Measurements from ENCODE around the gene ATXN7L1. TPM values are rescaled to one million over a fixed set of nuclear protein-coding genes. Genes with fewer than 3 reads are reported as not detected.

Gene ATXN7L1
- total and polyA plus RNA-seq, 2 of the 13 experiments (the other 11 are each of a cell fraction or from before 2014, with no cell fraction given): 4.1 to 7.8 TPM

GRCh38 chr7:105637755-105638154, 238.6 kb downstream of the ATXN7L1 start:
- WGBS (ENCODE audit: low lambda C conversion rate): 97% methylated on average over 8 of the region's 8 CpGs
- H3K9ac ChIP-seq (ENCODE audit: insufficient read depth, low read depth, low read length): no peak overlapping the region
- H2AFZ ChIP-seq (ENCODE audit: low read length): no peak overlapping the region
- no peaks in the 10 kb centered on the region for H3K27me3 ChIP-seq (ENCODE audit: control insufficient read depth in 1 of 2, insufficient read depth in 2 of 2, low read length in 2 of 2)
- in situ Hi-C loops (cut with HindIII; ENCODE audit: extremely low pct_ligation_motif_present, low pct_unique_long_range_greater_than_20kb) (no loop called here), intact Hi-C loops (cut with micrococcal nuclease; ENCODE audit: unreplicated experiment) (no loop called here)
- TF ChIP-seq ZNF570 (CRISPR knock-in tag; IDR thresholded peaks at IDR 0.05; ENCODE audit: borderline replicate concordance) (no peak), ZNF33B (CRISPR knock-in tag; IDR thresholded peaks at IDR 0.05) (no peak), ZNF234 (CRISPR knock-in tag; conservative IDR thresholded peaks at IDR 0.05) (no peak), ARNT (IDR thresholded peaks at IDR 0.05) (no peak), HNF1B (CRISPR knock-in tag; IDR thresholded peaks at IDR 0.05) (no peak)
- FAIRE-seq (no peak), ATAC-seq (no peak), DNase-seq (ENCODE audit: low spot score) (no peak)
- H3K36me3 ChIP-seq (replicated peaks in 1 of 2; ENCODE audit: control insufficient read depth in 1 of 2, insufficient read depth in 2 of 2, low read length in 2 of 2): peaks cover 9 to 25% of the 10 kb centered on the region in 2 experiments
- H3K4me2 ChIP-seq (ENCODE audit: low read depth, low read length): no peak overlapping the region
- H3K9me3 ChIP-seq (ENCODE audit: low read length): no peaks in the 10 kb centered on the region
- H3K27ac ChIP-seq (ENCODE audit: extremely low read length, insufficient read depth, low read length): no peak overlapping the region
- no peaks in the 10 kb centered on the region for H3K79me2 ChIP-seq (ENCODE audit: insufficient read depth, low read length)
- ChIA-PET POLR2A (no interaction called here), CTCF (ENCODE audit: low intra/inter-chr PET ratio, low total read pairs) (no interaction called here)
- H4K20me1 ChIP-seq (ENCODE audit: insufficient read depth, low read length): no peaks in the 10 kb centered on the region
- H3K4me1 ChIP-seq (ENCODE audit: insufficient read depth, low read length): no peaks in the 10 kb centered on the region
- no peak overlapping the region for H3K4me3 ChIP-seq (replicated peaks in 1 of 3; ENCODE audit: insufficient read depth in 1 of 3, low read depth in 2 of 3, low read length in 3 of 3)
- no TSS peak for BruUV-seq (replicated peaks)

GRCh38 chr7:105636982-105637381, 239.4 kb downstream of the ATXN7L1 start:
- in situ Hi-C loops (cut with HindIII; ENCODE audit: extremely low pct_ligation_motif_present, low pct_unique_long_range_greater_than_20kb): no loop called here
- Histone ChIP-seq H3K4me2 (ENCODE audit: low read depth, low read length) (no peak overlapping the region), H2AFZ (ENCODE audit: low read length) (no peak overlapping the region), H3K36me3 (replicated peaks in 1 of 2; ENCODE audit: control insufficient read depth in 1 of 2, insufficient read depth in 2 of 2, low read length in 2 of 2) (peaks cover 9 to 18% of the 10 kb centered on the region in 2 experiments; a peak in 4 of 5 replicates), H3K4me3 (replicated peaks in 1 of 3; ENCODE audit: insufficient read depth in 1 of 3, low read depth in 2 of 3, low read length in 3 of 3) (no peak overlapping the region), H4K20me1 (ENCODE audit: insufficient read depth, low read length) (no peaks in the 10 kb centered on the region), H3K27me3 (ENCODE audit: control insufficient read depth in 1 of 2, insufficient read depth in 2 of 2, low read length in 2 of 2) (no peaks in the 10 kb centered on the region), H3K79me2 (ENCODE audit: insufficient read depth, low read length) (no peaks in the 10 kb centered on the region), H3K9ac (ENCODE audit: insufficient read depth, low read depth, low read length) (no peak overlapping the region), H3K9me3 (ENCODE audit: low read length) (no peaks in the 10 kb centered on the region), H3K4me1 (ENCODE audit: insufficient read depth, low read length) (no peaks in the 10 kb centered on the region), H3K27ac (ENCODE audit: extremely low read length, insufficient read depth, low read length) (no peak overlapping the region)
- ChIA-PET POLR2A (no interaction called here), CTCF (ENCODE audit: low intra/inter-chr PET ratio, low total read pairs) (no interaction called here)
- BruUV-seq (replicated peaks): no TSS peak
- 92% methylated on average over 8 of the region's 8 CpGs for WGBS (ENCODE audit: low lambda C conversion rate)
- no peak for FAIRE-seq
- no peak for DNase-seq (ENCODE audit: low spot score)
- intact Hi-C loops (cut with micrococcal nuclease; ENCODE audit: unreplicated experiment): no loop called here
- no peak for ATAC-seq
- TF ChIP-seq ZNF451 (CRISPR knock-in tag; IDR thresholded peaks at IDR 0.05): no peak
- no peak for TF ChIP-seq GPBP1L1 (CRISPR knock-in tag; IDR thresholded peaks at IDR 0.05)
- no peak for TF ChIP-seq ZNF460 (CRISPR knock-in tag; IDR thresholded peaks at IDR 0.05; ENCODE audit: borderline replicate concordance)
- TF ChIP-seq KAT2B (IDR thresholded peaks at IDR 0.05; ENCODE audit: borderline replicate concordance, low read depth, low read length): no peak
- no peak for TF ChIP-seq SOX13 (IDR thresholded peaks at IDR 0.05)
- no peak for TF ChIP-seq SOX13 (CRISPR knock-in tag; conservative IDR thresholded peaks at IDR 0.05 in 1 of 2, IDR thresholded peaks at IDR 0.05 in 1 of 2)
- no peak for TF ChIP-seq ZNF18 (CRISPR knock-in tag; IDR thresholded peaks at IDR 0.05; ENCODE audit: insufficient replicate concordance)
- no peak for TF ChIP-seq PHF21A (CRISPR knock-in tag; IDR thresholded peaks at IDR 0.05)
- no peak for TF ChIP-seq IRF2 (CRISPR knock-in tag; IDR thresholded peaks at IDR 0.05)
- TF ChIP-seq ZSCAN31 (CRISPR knock-in tag; IDR thresholded peaks at IDR 0.05; ENCODE audit: low read depth): no peak
